Trophoblast cell (in vitro differentiated cells and primary cell): ENCODE data around the gene TRIM15.

Experiments
- DNase-seq, 2 donors: peaks; one replicate each; pipeline ENCODE4 v3.0.0-alpha.2; 2016
- H2AFZ ChIP-seq: 2 replicates; pipeline ENCODE4 v1.6.1; 2013; ENCODE audit warnings: low read length, moderate library complexity, mild to moderate bottlenecking; ENCODE audit not compliant: insufficient read depth, poor library complexity
- H2AK5ac ChIP-seq: 2 replicates; pipeline ENCODE4 v1.6.1; 2013; ENCODE audit warnings: mild to moderate bottlenecking, low read length
- H2BK120ac ChIP-seq: 2 replicates; pipeline ENCODE4 v1.6.1; 2013; ENCODE audit warnings: low read length, mild to moderate bottlenecking, moderate library complexity; ENCODE audit not compliant: insufficient read depth, poor library complexity
- H2BK12ac ChIP-seq: 2 replicates; pipeline ENCODE4 v1.6.1; 2013; ENCODE audit warnings: mild to moderate bottlenecking, low read length, moderate library complexity
- H2BK5ac ChIP-seq: 2 replicates; pipeline ENCODE4 v1.6.1; 2013; ENCODE audit warnings: low read length, low read depth, moderate library complexity, mild to moderate bottlenecking; ENCODE audit not compliant: poor library complexity
- H3K14ac ChIP-seq: 2 replicates; pipeline ENCODE4 v1.6.1; 2013; ENCODE audit warnings: mild to moderate bottlenecking, low read length
- H3K18ac ChIP-seq: 2 replicates; pipeline ENCODE4 v1.6.1; 2013; ENCODE audit warnings: mild to moderate bottlenecking, low read length
- H3K23ac ChIP-seq: 2 replicates; pipeline ENCODE4 v1.6.1; 2013; ENCODE audit warnings: low read length
- H3K27ac ChIP-seq: 2 replicates; pipeline ENCODE4 v1.5.1; 2013; ENCODE audit warnings: low read depth, mild to moderate bottlenecking, inconsistent platforms, low read length, moderate library complexity
- H3K27me3 ChIP-seq: 2 replicates; pipeline ENCODE4 v1.6.1; 2013; ENCODE audit warnings: inconsistent platforms, mild to moderate bottlenecking, low read length, moderate library complexity; ENCODE audit not compliant: insufficient read depth
- H3K36me3 ChIP-seq, 2 experiments: 1 replicate in 1 of 2; 2 replicates in 1 of 2; pipeline ENCODE4 v1.6.1; 2013; ENCODE audit warnings: low read length in 2 of 2, mild to moderate bottlenecking in 2 of 2, moderate library complexity in 1 of 2; ENCODE audit not compliant: insufficient read depth in 2 of 2, control insufficient read depth in 1 of 2
- H3K4ac ChIP-seq: 2 replicates; pipeline ENCODE4 v1.6.1; 2013; ENCODE audit warnings: low read depth, mild to moderate bottlenecking, low read length, moderate library complexity
- H3K4me1 ChIP-seq, 2 experiments: 1 replicate in 1 of 2; 2 replicates in 1 of 2; pipeline ENCODE4 v1.6.1; 2013; ENCODE audit warnings: low read length in 2 of 2, mild to moderate bottlenecking in 2 of 2, moderate library complexity in 1 of 2; ENCODE audit not compliant: insufficient read depth in 2 of 2, control insufficient read depth in 1 of 2
- H3K4me2 ChIP-seq: 2 replicates; pipeline ENCODE4 v1.6.1; 2013; ENCODE audit warnings: inconsistent platforms, mild to moderate bottlenecking, low read length, moderate library complexity
- H3K4me3 ChIP-seq: 2 replicates; pipeline ENCODE4 v1.5.1; 2013; ENCODE audit warnings: mild to moderate bottlenecking, low read depth, low read length, inconsistent platforms
- H3K79me1 ChIP-seq: one replicate; pipeline ENCODE4 v1.6.1; 2013; ENCODE audit warnings: low read length
- H3K79me2 ChIP-seq: 2 replicates; pipeline ENCODE4 v1.6.1; 2013; ENCODE audit warnings: low read length, mild to moderate bottlenecking; ENCODE audit not compliant: control insufficient read depth, insufficient read depth, poor library complexity
- H3K9ac ChIP-seq: 2 replicates; pipeline ENCODE4 v1.6.1; 2013; ENCODE audit warnings: mild to moderate bottlenecking, low read length
- H3K9me3 ChIP-seq: 2 replicates; pipeline ENCODE4 v1.6.1; 2013; ENCODE audit warnings: low read depth, mild to moderate bottlenecking, control low read depth, inconsistent platforms, low read length; ENCODE audit not compliant: insufficient read depth
- H4K12ac ChIP-seq: 2 replicates; pipeline ENCODE4 v1.6.1; 2013; ENCODE audit warnings: low read depth, mild to moderate bottlenecking, low read length, moderate library complexity
- H4K8ac ChIP-seq: 2 replicates; pipeline ENCODE4 v1.6.1; 2013; ENCODE audit warnings: low read depth, mild to moderate bottlenecking, low read length, moderate library complexity
- H4K91ac ChIP-seq: one replicate; pipeline ENCODE4 v1.6.1; 2013; ENCODE audit warnings: low read depth, mild to moderate bottlenecking, low read length, moderate library complexity
- WGBS: extraction: QIAGEN DNeasy Blood & Tissue Kit; methylation state at CpG from one replicate; pipeline ENCODE4 v1.1.7; 2013; ENCODE audit warnings: missing lambda C conversion rate; ENCODE audit not compliant: insufficient read length, insufficient coverage; ENCODE audit errors: extremely low coverage; 5-methylcytosine and 5-hydroxymethylcytosine counted together

Gene TRIM15

GRCh38 chr6:30152016-30152673, 11.2 kb upstream of the TRIM15 start:
- WGBS = no CpG with 5 or more reads among the region's 4 CpGs
- H3K36me3 ChIP-seq = no peaks in the 10 kb centered on the region
- no peak overlapping the region for H4K91ac ChIP-seq
- no peak overlapping the region for H2AK5ac ChIP-seq
- no peak overlapping the region for H3K4me2 ChIP-seq
- H3K14ac ChIP-seq = no peak overlapping the region
- H3K27me3 ChIP-seq = no peaks in the 10 kb centered on the region
- H4K8ac ChIP-seq = no peak overlapping the region
- no peak overlapping the region for H2BK12ac ChIP-seq
- no peak overlapping the region for H3K9ac ChIP-seq
- H3K27ac ChIP-seq = no peak overlapping the region
- no peaks in the 10 kb centered on the region for H3K4me1 ChIP-seq
- H2BK5ac ChIP-seq = no peak overlapping the region
- no peaks in the 10 kb centered on the region for H3K9me3 ChIP-seq
- H3K18ac ChIP-seq = no peak overlapping the region
- no peak for DNase-seq
- H2BK120ac ChIP-seq = no peak overlapping the region
- no peaks in the 10 kb centered on the region for H3K79me1 ChIP-seq
- H4K12ac ChIP-seq = no peak overlapping the region
- no peaks in the 10 kb centered on the region for H3K79me2 ChIP-seq
- no peak overlapping the region for H3K4me3 ChIP-seq
- H2AFZ ChIP-seq = no peak overlapping the region
- no peak overlapping the region for H3K4ac ChIP-seq
- H3K23ac ChIP-seq = no peak overlapping the region

- no peaks in the 10 kb centered on the region for H3K36me3 ChIP-seq
- H2BK120ac ChIP-seq = no peak overlapping the region
- H2BK12ac ChIP-seq = no peak overlapping the region
- no peak overlapping the region for H2AK5ac ChIP-seq
- no peak overlapping the region for H2AFZ ChIP-seq
- H2BK5ac ChIP-seq = no peak overlapping the region
- H3K4me3 ChIP-seq = peak overlapping the region; percentile 3
- H3K27me3 ChIP-seq = no peaks in the 10 kb centered on the region
- no CpG with 5 or more reads among the region's 3 CpGs for WGBS
- H3K9me3 ChIP-seq = no peaks in the 10 kb centered on the region
- no peak overlapping the region for H3K14ac ChIP-seq
- H3K79me1 ChIP-seq = no peaks in the 10 kb centered on the region
- H3K23ac ChIP-seq = no peak overlapping the region
- H4K8ac ChIP-seq = no peak overlapping the region
- H4K12ac ChIP-seq = no peak overlapping the region
- DNase-seq = no peak
- no peaks in the 10 kb centered on the region for H3K4me1 ChIP-seq
- no peak overlapping the region for H4K91ac ChIP-seq
- H3K27ac ChIP-seq = no peak overlapping the region
- no peak overlapping the region for H3K9ac ChIP-seq
- H3K79me2 ChIP-seq = no peaks in the 10 kb centered on the region
- H3K18ac ChIP-seq = no peak overlapping the region
- H3K4ac ChIP-seq = no peak overlapping the region
- H3K4me2 ChIP-seq = no peak overlapping the region
These were observed 10.3 kb upstream of the TRIM15 start for GRCh38 chr6:30152910-30153610.

GRCh38 chr6:30154061-30154460, 9.3 kb upstream of the TRIM15 start:
- Histone ChIP-seq H3K27me3 (no peaks in the 10 kb centered on the region), H2BK12ac (no peak overlapping the region), H2AK5ac (no peak overlapping the region), H3K4me3 (no peak overlapping the region), H3K4me2 (no peak overlapping the region), H2AFZ (no peak overlapping the region), H3K23ac (no peak overlapping the region), H4K12ac (no peak overlapping the region), H2BK120ac (no peak overlapping the region), H3K4me1 (no peaks in the 10 kb centered on the region), H3K9ac (no peak overlapping the region), H3K79me2 (no peaks in the 10 kb centered on the region), H3K27ac (no peak overlapping the region), H2BK5ac (no peak overlapping the region), H4K8ac (no peak overlapping the region), H3K36me3 (no peaks in the 10 kb centered on the region), H3K9me3 (no peaks in the 10 kb centered on the region), H3K79me1 (no peaks in the 10 kb centered on the region), H3K14ac (no peak overlapping the region), H3K4ac (no peak overlapping the region), H4K91ac (no peak overlapping the region), H3K18ac (no peak overlapping the region)
- no peak for DNase-seq
- no CpG with 5 or more reads among the region's 17 CpGs for WGBS

GRCh38 chr6:30154709-30155519, 8.4 kb upstream of the TRIM15 start:
- no peak overlapping the region for H2AFZ ChIP-seq
- H3K18ac ChIP-seq = no peak overlapping the region
- no peak overlapping the region for H3K9ac ChIP-seq
- no peak overlapping the region for H3K23ac ChIP-seq
- no peak overlapping the region for H3K14ac ChIP-seq
- H3K4me2 ChIP-seq = no peak overlapping the region
- no peak overlapping the region for H3K4ac ChIP-seq
- no peak overlapping the region for H3K27ac ChIP-seq
- no peaks in the 10 kb centered on the region for H3K36me3 ChIP-seq
- H4K8ac ChIP-seq = no peak overlapping the region
- no peak overlapping the region for H4K12ac ChIP-seq
- no peak overlapping the region for H2AK5ac ChIP-seq
- no peaks in the 10 kb centered on the region for H3K4me1 ChIP-seq
- H2BK12ac ChIP-seq = no peak overlapping the region
- no peaks in the 10 kb centered on the region for H3K79me2 ChIP-seq
- no peak overlapping the region for H2BK120ac ChIP-seq
- H4K91ac ChIP-seq = no peak overlapping the region
- H2BK5ac ChIP-seq = no peak overlapping the region
- no peaks in the 10 kb centered on the region for H3K27me3 ChIP-seq
- no peaks in the 10 kb centered on the region for H3K9me3 ChIP-seq
- H3K79me1 ChIP-seq = no peaks in the 10 kb centered on the region
- DNase-seq = no peak
- H3K4me3 ChIP-seq = no peak overlapping the region
- no CpG with 5 or more reads among the region's 12 CpGs for WGBS
